HG03280 (cell line): ENCODE measurements around the gene MGAT4C.

ENCODE experiments used
- ATAC-seq: cut with Tn5 transposase; IDR thresholded peaks from one replicate; pipeline ENCODE4 v1.9.1; 2021; ENCODE audit warnings: mild to moderate bottlenecking, moderate library complexity; ENCODE audit not compliant: unreplicated experiment

MGAT4C gene

DNA sequence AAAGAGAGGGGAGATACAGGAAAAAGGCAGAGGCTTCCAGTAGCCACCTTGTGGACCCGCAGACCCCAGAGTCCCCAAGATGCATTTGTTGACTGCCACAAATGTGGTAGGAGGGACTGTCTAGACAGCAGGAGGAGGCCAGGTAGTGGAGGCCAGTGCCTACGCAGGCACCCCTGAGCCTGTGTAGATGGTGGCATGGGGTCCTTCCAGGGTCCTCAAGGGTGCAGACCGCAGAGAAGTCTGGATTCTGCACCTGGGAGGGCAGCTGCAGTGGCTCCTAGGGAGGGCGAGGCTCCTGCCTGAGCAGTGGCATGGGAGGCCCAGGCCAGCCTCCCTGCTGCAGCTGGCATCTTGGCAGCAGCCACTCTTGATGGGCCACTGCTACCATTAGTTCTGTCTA is 262.4 kb downstream of the MGAT4C start:
- ATAC-seq: no peak

DNA sequence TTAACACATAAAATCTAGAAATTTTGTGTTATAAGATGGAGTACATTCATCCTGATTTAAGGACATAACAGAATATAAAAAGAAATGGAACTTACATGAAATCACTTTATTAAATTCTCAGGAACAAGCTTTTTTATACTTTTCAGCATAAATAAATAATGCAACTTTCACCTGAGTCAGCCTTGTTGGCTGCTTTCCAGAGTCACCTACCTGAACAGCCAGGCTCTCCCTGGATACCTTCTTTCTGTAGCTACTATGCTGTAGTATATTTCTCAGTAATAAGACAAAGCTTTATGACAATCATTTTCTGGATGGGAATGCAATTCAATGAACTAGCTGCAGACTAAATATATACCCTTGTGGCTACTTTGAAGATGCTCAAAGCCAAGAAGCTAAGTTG is 270.2 kb downstream of the MGAT4C start:
- ATAC-seq: no peak

DNA sequence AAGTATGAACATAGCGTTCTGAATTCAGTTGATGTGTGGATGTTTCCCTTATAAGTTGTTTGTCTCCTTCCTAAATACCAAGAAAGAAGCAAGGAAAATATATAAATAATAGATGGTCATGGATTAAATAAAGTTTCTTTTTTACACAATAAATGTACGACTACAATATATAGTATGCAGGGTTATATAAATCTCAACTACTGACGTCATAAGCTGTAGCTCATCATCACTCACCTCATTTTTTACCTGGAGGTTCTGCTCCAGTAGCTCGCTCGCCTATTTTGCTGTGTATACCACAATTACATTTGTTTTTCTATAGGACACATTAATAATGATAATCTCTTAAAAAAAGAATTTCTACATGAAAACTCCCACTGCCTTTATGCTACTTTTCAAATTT is 272.6 kb downstream of the MGAT4C start:
- ATAC-seq: no peak

DNA sequence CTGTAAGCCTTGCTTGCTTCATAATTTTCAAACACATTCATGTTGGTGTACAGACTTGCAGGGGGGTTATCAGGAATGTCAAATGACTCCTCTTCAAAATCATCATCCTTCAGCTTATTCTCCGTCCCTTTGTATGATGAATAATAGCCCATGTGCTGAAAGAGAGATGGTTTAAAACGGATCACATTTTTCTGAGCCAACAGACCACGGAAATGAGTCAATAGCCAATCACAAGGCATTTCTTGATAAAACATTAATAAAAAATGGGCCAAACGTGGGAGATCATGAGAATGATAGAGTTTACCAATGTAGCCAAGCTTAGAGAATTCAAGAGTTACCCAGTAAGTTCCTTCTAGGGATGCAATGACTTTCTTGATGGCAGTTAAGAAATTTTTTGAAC is 276.6 kb downstream of the MGAT4C start:
- no peak for ATAC-seq

DNA sequence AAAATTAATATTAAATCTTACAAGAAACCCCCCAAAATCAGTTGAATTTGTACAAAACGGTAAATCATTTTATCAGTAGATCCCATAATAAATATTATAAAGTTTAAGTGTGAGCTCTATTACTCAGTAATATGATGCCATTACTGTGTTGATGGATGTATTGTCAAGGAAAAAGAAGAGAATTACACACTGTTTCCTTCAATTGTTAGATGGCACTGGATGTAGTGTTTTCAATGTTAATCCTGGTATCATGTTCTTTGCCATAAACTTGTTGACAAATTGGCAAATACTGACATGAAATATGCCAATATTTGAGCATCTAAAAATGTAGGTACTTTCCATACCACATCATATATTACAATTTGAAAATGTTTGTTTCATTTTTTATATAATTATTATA is 280.5 kb downstream of the MGAT4C start:
- no peak for ATAC-seq

DNA sequence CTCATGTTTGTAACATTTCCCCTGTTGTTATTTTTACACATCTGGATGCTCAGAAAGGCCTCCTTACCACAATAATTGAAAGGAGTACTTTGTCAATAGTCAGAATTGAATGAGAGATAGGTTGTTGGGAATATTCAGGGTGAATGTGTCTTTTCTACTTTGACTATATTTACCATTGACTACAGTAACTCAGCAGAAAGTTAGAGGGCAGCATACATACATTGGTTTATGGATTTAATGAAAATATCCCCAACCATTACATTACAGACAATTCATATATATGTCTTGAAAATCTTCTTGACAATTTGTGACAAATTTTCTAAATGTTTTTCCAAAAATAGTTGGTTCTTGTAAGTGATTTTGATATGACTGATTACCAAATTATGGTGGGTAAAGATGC is 284.4 kb downstream of the MGAT4C start:
- no peak for ATAC-seq

DNA sequence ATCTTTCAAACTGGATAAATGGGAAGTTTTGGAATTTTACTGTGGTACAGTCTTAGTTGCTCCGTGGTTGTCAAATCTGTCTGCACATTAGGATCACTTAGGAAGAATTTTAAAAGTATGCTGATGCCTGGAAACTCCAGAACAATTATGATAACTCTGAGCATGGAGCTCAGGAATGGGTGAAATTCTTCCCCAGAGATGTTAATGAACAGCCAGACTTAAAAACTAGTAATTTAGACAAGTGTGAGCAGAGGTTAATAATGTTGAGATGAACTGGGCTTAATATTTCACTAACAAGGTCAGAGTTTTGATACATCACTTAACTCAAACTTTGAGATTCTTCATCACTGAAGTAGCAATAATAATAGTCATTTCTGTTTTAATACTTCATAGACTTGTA is 287.6 kb downstream of the MGAT4C start:
- ATAC-seq: no peak

DNA sequence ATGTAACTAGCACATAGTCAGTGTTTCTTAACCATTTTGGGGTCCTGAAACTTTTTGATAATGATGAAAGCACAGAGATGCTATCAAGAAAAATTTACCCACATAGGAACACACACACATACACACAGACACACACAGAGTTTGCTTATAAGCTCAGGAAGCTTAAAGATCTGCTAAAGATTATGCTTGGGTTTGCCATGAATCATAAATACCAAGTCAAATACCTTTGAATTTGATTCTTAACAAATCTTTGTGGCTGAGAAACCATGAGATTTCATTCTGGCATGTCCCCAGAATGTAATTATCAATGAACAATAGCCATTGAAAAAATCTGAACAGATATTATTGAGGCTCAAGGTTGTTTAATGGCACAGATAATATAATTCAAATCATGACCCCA is 292.9 kb downstream of the MGAT4C start:
- no peak for ATAC-seq

DNA sequence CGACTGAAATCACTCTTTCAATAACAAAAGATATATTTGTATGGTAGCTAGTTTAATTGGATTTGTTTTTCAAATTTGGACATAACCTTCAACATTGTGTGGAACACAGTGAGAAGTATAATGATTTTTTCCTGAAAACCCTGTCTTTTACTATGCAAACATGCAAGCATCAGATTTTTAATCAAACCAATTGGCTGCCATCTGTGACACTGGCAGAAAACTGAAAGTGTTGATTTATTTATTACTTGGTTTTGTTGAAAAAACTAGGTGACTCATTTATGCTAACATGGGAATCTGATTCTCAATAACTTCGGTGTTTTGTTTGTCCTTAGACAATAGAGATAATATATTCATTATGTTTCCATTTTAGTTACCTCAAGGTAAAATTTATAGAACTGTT is 300.1 kb downstream of the MGAT4C start:
- ATAC-seq: no peak

DNA sequence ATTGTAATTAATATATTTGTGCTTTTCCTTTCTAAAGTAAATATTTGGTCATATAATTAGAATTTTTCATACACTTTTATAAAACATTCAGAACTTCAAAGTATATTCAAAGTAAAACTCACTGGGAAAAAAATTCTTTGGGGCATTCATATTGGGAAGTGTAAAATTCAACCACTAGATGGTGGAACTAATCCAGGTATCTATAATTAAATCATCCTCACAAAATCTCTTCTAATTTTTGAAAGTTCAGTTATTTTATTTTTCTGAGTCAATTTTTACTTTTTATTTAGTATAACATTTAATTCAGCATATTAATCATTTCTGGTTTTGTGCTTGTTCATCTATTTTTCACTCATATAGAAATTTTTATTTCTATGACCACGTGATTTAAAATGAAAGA is 301.1 kb downstream of the MGAT4C start:
- ATAC-seq: no peak

DNA sequence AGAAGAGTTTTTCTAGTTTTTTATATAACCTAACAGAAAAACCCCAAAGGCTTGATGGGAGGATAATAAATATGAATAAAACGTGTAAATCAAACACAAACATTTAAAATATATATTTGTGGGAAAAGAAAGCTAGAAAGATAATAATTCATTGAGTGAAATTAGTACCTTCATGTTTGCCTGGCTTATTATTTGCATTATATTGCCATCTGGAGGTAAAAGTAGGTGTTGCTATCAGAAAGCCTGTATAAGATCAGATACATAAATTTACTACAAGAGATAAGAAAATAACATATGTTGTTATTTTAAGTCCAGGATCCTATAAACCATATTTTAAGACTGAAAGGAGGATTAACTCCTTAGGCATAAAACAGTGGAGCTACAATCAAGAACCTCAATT is 304.4 kb downstream of the MGAT4C start:
- no peak for ATAC-seq

DNA sequence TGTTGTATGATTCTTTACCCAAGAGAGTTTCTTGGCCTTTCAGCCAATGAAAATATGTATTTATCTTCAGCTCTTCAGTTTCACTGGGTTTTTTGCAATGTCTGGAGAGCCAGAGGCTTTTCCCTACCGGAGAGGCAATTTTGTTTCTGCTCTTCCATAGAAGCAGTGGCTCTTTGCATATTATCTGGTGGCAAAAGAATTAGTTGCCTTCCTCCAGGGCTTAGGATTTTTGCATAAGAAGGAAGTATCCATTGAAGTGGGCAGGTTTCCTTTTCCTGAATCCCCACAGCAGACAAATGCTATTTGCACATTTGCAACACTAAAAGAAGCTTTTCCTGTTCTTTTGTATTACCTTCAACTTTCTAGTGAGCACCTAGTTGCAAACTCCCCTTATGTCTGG is 306.9 kb downstream of the MGAT4C start:
- no peak for ATAC-seq

DNA sequence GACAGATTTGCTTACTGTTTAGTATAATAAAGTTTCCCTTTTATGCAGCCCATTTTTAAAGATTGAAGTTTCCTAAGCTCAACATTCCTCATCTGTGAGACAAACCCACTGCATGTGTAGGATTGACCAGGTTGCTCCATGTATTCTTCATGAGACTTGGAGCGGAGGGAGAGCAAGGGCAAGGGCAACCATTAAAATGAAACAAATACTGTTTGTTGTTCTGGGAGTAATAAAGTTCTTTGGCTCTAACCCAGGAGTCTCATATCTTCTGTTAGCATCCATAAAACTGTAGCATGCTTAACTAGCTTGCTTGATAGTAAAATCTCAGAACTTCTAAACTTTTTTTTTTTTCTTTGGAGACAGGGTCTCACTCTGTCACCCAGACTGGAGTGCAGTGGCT is 307.9 kb downstream of the MGAT4C start:
- ATAC-seq: no peak

DNA sequence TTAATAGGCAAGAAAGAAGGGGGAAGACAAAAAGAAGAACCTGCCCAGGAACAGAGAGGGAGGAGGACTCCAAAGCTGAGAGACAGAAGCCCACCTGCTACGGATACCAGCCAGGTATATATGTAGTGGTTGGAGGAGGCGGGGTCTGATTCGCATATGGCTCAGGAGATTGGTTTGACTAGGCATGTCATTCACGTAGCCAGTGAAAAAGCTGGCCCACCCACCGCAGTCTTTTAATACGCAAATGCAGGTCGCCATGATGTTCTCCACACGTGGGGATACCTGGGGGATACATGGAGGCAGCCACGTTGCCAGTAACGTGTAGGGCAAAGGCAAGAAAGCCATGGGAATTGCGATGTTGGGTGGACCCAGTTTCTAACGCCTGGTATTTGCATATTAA is 308.9 kb downstream of the MGAT4C start:
- ATAC-seq: no peak

DNA sequence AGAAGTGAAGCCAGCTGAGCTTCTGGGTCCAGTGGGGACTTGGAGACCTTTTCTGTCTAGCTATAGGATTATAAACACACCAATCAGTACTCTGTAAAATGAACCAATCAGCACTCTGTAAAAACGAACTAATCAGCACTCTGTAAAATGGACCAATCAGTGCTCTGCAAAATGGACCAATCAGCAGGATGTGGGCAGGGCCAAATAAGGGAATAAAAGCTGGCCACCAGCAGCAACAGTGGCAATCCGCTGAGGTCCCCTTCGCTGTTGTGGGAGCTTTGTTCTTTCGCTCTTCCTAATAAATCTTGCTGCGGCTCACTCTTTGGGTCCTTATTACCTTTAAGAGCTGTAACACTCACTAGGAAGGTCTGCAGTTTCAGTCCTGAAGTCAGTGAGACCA is 309.8 kb downstream of the MGAT4C start:
- no peak for ATAC-seq

DNA sequence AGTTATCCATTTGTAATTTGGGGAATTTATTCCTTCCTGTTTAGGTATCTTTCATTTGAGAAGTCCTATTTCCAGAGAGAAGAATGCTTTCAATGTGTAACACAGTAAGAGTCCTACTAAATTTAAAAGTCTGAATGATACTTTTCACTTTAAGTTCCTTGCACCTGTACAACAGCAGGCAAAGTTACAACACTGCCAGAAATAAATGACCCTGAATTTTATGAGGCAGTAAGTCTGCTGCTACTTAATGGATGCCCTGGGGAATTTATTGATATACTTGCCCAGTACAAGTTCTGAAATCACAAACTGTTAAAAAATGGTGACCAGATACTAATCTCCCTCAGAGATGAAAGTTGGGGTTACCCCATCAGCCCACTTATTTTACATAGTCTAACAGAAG is 329.0 kb downstream of the MGAT4C start:
- ATAC-seq: no peak

DNA sequence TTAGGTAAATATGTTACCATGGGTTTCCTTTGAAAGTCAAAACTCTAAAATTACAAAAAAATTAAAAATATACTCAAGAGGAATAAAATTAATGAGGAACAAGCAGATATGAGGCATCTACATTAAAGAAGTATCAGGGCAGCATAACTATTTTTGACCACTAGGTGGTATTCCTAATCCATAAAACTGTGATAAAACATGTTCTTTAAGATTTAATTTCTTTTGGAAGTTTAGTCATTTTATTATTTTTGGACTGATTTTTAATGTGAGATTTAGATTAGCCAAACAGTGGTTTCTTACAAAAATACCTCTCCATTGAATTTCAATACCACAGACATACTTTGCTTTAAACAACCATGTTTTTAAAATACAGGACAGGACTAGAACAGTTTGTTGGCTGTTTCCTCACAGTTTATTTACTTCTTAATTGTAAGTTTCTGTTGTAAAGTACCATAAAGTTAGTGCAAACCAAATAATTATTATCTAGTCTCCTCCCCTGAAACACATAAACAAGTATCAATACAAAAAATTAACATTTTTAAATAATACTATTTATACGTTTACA is 332.3 kb downstream of the MGAT4C start:
- ATAC-seq: no peak

DNA sequence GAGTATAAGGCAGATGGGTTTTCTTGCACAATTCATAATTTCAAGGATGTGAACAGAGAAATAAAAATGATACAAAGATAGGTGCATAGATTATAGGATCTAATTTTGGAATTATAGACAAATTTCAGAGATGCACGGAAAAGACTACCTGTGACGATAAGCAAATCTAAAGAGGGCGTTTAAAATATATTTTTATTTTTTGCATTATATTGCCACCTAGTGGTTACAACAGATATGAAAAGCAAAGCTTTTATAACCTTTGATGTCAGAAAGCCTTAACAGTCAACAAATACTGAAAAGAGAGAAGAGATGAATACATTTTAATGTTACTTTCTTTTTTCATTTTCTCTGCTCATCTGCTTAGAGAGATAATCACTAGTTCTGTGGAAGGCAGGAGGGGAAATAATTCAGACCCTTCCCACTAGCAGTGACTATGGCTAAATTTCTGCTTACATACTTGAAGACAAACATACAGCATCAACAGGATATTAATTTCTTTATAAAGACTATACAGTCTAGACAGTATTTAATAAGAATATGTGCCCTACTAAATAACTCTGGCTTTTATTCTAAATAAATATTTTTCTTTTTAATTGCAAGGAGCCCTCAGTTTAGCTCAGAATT is 335.8 kb downstream of the MGAT4C start:
- no peak for ATAC-seq
